Astrocyte (in vitro differentiated cells and primary cell): ENCODE results near the gene SLC29A2. TPM values are rescaled to one million over a fixed set of nuclear protein-coding genes. Genes with fewer than 3 reads are reported as not detected.
A peak's percentile ranks its signal among the peaks of the same experiment; 100 is the strongest.

ENCODE experiments used
- DNase-seq: peaks from one replicate; pipeline ENCODE4 v3.0.0-alpha.2; 2010; ENCODE audit warnings: low read depth
- FAIRE-seq: peaks from 2 replicates; lab custom pipeline; 2011; peaks lifted over from hg19 to GRCh38; lab: Jason Lieb, UNC
- H2AFZ ChIP-seq: 2 replicates; pipeline ENCODE4 v1.6.0; 2012; ENCODE audit warnings: low read depth, low read length, inconsistent platforms
- H3K27ac ChIP-seq: 2 replicates; pipeline ENCODE4 v1.5.1; 2011; ENCODE audit warnings: low read depth, low read length, inconsistent platforms
- H3K27me3 ChIP-seq: 2 replicates; pipeline ENCODE4 v1.6.0; 2011; ENCODE audit warnings: low read length, inconsistent platforms; ENCODE audit not compliant: insufficient read depth
- H3K36me3 ChIP-seq: 2 replicates; pipeline ENCODE4 v1.5.1; 2011; ENCODE audit warnings: low read length, inconsistent platforms; ENCODE audit not compliant: insufficient read depth
- H3K4me1 ChIP-seq: 2 replicates; pipeline ENCODE4 v1.5.1; 2011; ENCODE audit warnings: low read length, inconsistent platforms; ENCODE audit not compliant: insufficient read depth
- H3K4me2 ChIP-seq: 2 replicates; pipeline ENCODE4 v1.6.0; 2012; ENCODE audit warnings: low read length, inconsistent platforms
- H3K4me3 ChIP-seq: 2 replicates; pipeline ENCODE4 v1.5.1; 2011; ENCODE audit warnings: low read depth, mild to moderate bottlenecking, low read length, inconsistent platforms; ENCODE audit not compliant: insufficient read depth
- H3K79me2 ChIP-seq: 2 replicates; pipeline ENCODE4 v1.6.0; 2012; ENCODE audit warnings: mild to moderate bottlenecking, low read length, inconsistent platforms; ENCODE audit not compliant: insufficient read depth
- H3K9ac ChIP-seq: 2 replicates; pipeline ENCODE4 v1.6.0; 2012; ENCODE audit warnings: mild to moderate bottlenecking, low read length, inconsistent platforms
- H3K9me3 ChIP-seq: 2 replicates; pipeline ENCODE4 v1.5.1; 2012; ENCODE audit warnings: low read depth, mild to moderate bottlenecking, low read length, inconsistent platforms; ENCODE audit not compliant: insufficient read depth
- H4K20me1 ChIP-seq: 2 replicates; pipeline ENCODE4 v1.6.0; 2012; ENCODE audit warnings: low read length, inconsistent platforms; ENCODE audit not compliant: insufficient read depth
- H3K27ac Mint-ChIP-seq: one replicate; pipeline ENCODE4 v1.8.0; 2021; ENCODE audit warnings: mild to moderate bottlenecking, mixed read lengths; ENCODE audit not compliant: unreplicated experiment
- H3K27me3 Mint-ChIP-seq: one replicate; pipeline ENCODE4 v1.8.0; 2021; ENCODE audit warnings: low read depth, mixed read lengths; ENCODE audit not compliant: unreplicated experiment
- H3K36me3 Mint-ChIP-seq: one replicate; pipeline ENCODE4 v1.8.0; 2021; ENCODE audit warnings: low read depth, mixed read lengths; ENCODE audit not compliant: unreplicated experiment
- H3K4me1 Mint-ChIP-seq: one replicate; pipeline ENCODE4 v1.8.0; 2021; ENCODE audit warnings: low read depth, mixed read lengths; ENCODE audit not compliant: unreplicated experiment
- H3K4me3 Mint-ChIP-seq: one replicate; pipeline ENCODE4 v1.8.0; 2021; ENCODE audit warnings: mild to moderate bottlenecking, moderate library complexity, mixed read lengths; ENCODE audit not compliant: unreplicated experiment
- H3K9me3 Mint-ChIP-seq: one replicate; pipeline ENCODE4 v1.8.0; 2021; ENCODE audit warnings: mild to moderate bottlenecking, mixed read lengths; ENCODE audit not compliant: unreplicated experiment
- EZH2 ChIP-seq: IDR thresholded peaks from 2 replicates; pipeline ENCODE4 v1.6.1; 2012; ENCODE audit warnings: mild to moderate bottlenecking, low read length, inconsistent platforms; ENCODE audit not compliant: insufficient read depth
- total RNA-seq: library from RNA; stranded (reverse); gene quantifications from 2 replicates; pipeline ENCODE4 v1.2.1, GENCODE V29; 2021
- TF ChIP-seq, protein P1 (sequence below): IDR thresholded peaks from 2 replicates; pipeline ENCODE4 v1.5.1; 2011; ENCODE audit warnings: low read depth, mild to moderate bottlenecking, inconsistent platforms, low read length, moderate library complexity; ENCODE audit not compliant: insufficient read depth

The SLC29A2 gene
- total RNA-seq, 1 donor from 2014 or later: 6.6 TPM

DNA sequence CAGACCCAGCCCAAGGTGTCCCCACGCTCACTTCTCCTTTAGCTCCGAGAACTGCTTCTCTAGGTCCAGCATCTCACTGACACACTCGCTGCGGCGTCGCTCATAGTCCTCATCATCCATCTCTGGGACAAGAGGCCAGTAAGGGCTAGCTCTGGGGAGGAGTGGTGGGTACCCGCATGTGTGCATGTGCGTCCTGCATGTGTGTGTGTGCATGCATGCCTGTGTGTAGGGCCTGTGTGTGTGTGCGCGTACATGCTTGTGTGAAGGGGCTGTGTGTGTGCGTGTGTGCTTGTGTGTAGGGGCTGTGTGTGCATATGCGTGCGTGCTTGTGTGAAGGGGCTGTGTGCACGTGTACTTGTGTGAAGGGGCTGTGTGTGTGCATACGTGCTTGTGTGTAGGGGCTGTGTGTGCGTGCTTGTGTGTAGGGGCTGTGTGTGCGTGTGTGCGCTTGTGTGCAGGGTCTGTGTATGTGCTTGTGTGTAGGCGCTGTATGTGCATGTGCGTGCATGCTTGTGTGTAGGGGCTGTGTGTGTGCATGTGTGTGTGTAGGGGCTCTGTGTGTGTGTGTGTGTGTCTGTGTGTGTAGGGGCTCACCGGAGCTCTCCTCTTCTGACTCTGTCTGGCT, 29.9 kb downstream of the SLC29A2 start:
- Mint-ChIP-seq H3K27ac (peak overlapping the region; percentile 29), H3K36me3 (peaks cover 7% of the 10 kb centered on the region), H3K9me3 (no peaks in the 10 kb centered on the region), H3K27me3 (no peaks in the 10 kb centered on the region), H3K4me3 (peak overlapping the region; percentile 37), H3K4me1 (peaks cover 42% of the 10 kb centered on the region)
- H2AFZ ChIP-seq: no peak overlapping the region
- no peak overlapping the region for H3K9ac ChIP-seq
- peaks cover 38% of the 10 kb centered on the region for H4K20me1 ChIP-seq
- DNase-seq (no peak), FAIRE-seq (no peak)
- H3K27me3 ChIP-seq: no peaks in the 10 kb centered on the region
- peaks cover 3% of the 10 kb centered on the region for H3K36me3 ChIP-seq
- H3K4me2 ChIP-seq: no peak overlapping the region
- TF ChIP-seq EZH2: no peak
- TF ChIP-seq, protein P1, sequence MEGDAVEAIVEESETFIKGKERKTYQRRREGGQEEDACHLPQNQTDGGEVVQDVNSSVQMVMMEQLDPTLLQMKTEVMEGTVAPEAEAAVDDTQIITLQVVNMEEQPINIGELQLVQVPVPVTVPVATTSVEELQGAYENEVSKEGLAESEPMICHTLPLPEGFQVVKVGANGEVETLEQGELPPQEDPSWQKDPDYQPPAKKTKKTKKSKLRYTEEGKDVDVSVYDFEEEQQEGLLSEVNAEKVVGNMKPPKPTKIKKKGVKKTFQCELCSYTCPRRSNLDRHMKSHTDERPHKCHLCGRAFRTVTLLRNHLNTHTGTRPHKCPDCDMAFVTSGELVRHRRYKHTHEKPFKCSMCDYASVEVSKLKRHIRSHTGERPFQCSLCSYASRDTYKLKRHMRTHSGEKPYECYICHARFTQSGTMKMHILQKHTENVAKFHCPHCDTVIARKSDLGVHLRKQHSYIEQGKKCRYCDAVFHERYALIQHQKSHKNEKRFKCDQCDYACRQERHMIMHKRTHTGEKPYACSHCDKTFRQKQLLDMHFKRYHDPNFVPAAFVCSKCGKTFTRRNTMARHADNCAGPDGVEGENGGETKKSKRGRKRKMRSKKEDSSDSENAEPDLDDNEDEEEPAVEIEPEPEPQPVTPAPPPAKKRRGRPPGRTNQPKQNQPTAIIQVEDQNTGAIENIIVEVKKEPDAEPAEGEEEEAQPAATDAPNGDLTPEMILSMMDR: no peak
- no peaks in the 10 kb centered on the region for H3K9me3 ChIP-seq
- peaks cover 32% of the 10 kb centered on the region for H3K79me2 ChIP-seq
- H3K27ac ChIP-seq: no peak overlapping the region
- H3K4me1 ChIP-seq: peaks cover 46% of the 10 kb centered on the region
- H3K4me3 ChIP-seq: no peak overlapping the region

DNA sequence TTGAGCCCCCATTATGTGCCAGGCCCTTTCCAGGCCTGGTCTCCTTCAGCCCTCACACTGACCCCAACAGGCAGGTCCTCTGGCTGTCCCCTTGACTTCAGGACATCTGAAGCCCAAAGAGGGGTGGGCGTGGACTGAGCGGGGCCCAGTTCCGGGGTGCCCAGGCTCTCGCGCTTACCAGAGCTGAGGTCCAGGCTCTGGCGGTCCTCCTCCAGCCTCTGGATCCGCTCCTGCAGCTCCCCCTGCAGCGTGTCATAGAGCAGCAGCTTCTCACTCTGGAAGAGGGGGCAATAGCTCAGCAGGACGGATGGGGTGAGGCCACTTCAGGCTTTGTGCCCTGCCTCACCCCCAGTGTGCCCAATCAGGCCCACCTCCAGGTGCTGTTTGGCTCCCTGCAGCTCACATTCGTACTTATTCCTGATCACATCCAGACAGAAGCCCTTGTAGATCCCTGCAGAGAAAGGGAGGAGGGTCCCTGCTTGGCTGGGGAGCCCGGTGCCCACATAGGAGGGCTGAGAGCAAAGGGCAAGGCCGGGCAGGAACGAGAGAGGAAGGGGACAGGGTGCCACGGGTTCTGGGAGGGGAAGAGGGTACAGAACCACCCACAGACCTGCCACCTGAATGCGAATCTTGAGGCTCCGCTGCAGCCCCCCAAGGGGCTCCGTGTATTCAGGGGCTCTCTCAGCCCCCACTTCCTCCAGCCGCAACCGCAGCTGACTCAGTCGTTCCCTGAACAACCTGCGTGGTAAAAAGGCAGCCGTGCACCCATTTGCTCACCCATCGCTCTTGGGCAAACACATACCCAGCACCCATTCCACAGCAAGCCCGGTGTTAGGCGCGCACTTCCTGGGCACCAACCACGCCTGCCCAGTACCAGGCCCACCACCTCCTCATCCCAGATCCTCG, 30.7 kb downstream of the SLC29A2 start:
- H3K27me3 ChIP-seq: no peaks in the 10 kb centered on the region
- H3K27ac Mint-ChIP-seq: no peak overlapping the region
- H2AFZ ChIP-seq: no peak overlapping the region
- no peak overlapping the region for H3K27ac ChIP-seq
- TF ChIP-seq EZH2: no peak
- TF ChIP-seq, protein P1: no peak
- DNase-seq (no peak), FAIRE-seq (no peak)
- H3K4me3 ChIP-seq: no peak overlapping the region
- no peaks in the 10 kb centered on the region for H3K9me3 Mint-ChIP-seq
- peaks cover 44% of the 10 kb centered on the region for H3K4me1 ChIP-seq
- H3K9ac ChIP-seq: no peak overlapping the region
- no peaks in the 10 kb centered on the region for H3K9me3 ChIP-seq
- peaks cover 38% of the 10 kb centered on the region for H4K20me1 ChIP-seq
- H3K4me1 Mint-ChIP-seq: peaks cover 41% of the 10 kb centered on the region
- peaks cover 7% of the 10 kb centered on the region for H3K36me3 Mint-ChIP-seq
- peaks cover 3% of the 10 kb centered on the region for H3K36me3 ChIP-seq
- H3K79me2 ChIP-seq: peaks cover 28% of the 10 kb centered on the region
- peak overlapping the region; percentile 37 for H3K4me3 Mint-ChIP-seq
- H3K4me2 ChIP-seq: no peak overlapping the region
- no peaks in the 10 kb centered on the region for H3K27me3 Mint-ChIP-seq
